ENCODE data around the gene PERCC1.

DNA sequence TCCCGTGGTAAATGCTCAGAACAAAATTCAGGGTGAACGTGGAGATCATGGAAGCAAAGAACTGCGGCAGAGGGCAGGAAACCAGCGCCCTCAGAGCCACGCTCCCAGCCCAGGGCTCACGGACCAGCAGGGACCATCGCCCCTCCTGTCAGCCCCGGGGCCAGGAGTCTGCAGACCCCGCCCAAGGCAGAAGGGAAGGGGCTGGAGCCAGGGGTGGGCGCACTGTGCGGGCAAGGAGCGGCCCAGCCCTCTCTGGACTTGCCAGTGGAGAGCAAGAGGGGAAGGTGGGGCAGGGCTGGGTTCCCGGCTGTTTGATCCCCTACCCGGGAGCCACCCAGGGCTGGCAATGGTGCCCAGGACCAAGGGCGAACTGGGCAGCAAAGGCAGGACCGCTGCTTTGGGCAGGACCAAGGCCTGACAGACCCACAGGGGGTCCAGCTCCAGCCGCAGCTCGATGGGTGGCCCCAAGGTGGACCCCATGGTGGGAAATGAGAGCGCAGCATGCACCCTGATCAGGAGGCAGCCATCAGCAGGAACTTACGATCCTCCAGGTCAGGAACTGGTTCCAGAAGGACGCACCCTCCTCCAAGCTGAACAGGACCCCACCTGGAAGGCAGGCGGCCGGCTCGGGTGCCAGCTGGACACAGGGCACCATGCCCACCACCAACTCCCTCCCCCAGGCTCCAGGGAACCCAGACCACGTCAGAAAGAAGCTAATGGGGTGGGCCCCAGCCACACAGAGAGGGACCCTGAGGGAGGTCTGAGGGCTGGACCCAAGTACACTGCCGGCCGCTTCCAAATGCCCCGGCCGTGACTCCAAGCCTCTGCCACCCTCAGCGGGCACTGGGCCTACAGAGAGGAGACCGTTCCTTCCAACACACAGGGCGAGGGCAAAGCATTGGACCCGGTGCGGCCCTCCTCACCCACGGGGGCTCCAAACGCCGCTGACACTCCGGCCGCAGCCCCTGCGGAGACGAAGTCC is 24.6 kb downstream of the PERCC1 start:
- TF ChIP-seq CTCF (IDR thresholded peaks at IDR 0.05) (no peak), POLR2A (IDR thresholded peaks at IDR 0.05) (no peak)
